ENCODE data around the gene POLR3K. TPM values are rescaled to one million over a fixed set of nuclear protein-coding genes. Genes with fewer than 3 reads are reported as not detected.
A peak's percentile ranks its signal among the peaks of the same experiment; 100 is the strongest.

Gene POLR3K
- total RNA-seq, 1 experiment from 2014 or later: 40.1 TPM

- H3K27me3 Mint-ChIP-seq (ENCODE audit: low read depth): no peaks in the 10 kb centered on the region
- H3K36me3 Mint-ChIP-seq: peaks cover 21% of the 10 kb centered on the region
- ATAC-seq (no peak), DNase-seq (ENCODE audit: low spot score) (no peak)
- no peaks in the 10 kb centered on the region for H3K9me3 Mint-ChIP-seq
- ChIA-PET CTCF (interaction anchor here (0.6 to 8.2 kb wide), 5 partner anchors 10 to 97 kb away, joined by 5 to 63 read pairs (median 10); no protein-coding TSS in a partner anchor), POLR2A (interaction anchor here (1.3 kb wide), 1 partner anchor 14 kb away, joined by 3 read pairs; no protein-coding TSS in a partner anchor)
- H3K4me1 Mint-ChIP-seq: peaks cover 8% of the 10 kb centered on the region; the same call in 1 of the 2 replicates
- H3K27ac Mint-ChIP-seq: no peak overlapping the region; the same call in 1 of the 2 replicates
- no peak overlapping the region for H3K4me3 Mint-ChIP-seq
- TF ChIP-seq JUN (CRISPR knock-in tag; IDR thresholded peaks at IDR 0.05) (no peak), ZNF396 (CRISPR knock-in tag; IDR thresholded peaks at IDR 0.05; ENCODE audit: borderline replicate concordance) (no peak), SMAD4 (CRISPR knock-in tag; IDR thresholded peaks at IDR 0.05) (no peak), SMAD3 (CRISPR knock-in tag; IDR thresholded peaks at IDR 0.05; ENCODE audit: borderline replicate concordance) (no peak), CTCF (IDR thresholded peaks at IDR 0.05) (no peak), JAZF1 (CRISPR knock-in tag; IDR thresholded peaks at IDR 0.05) (no peak)
Measured at GRCh38 chr16:85407-85782, 32.0 kb upstream of the POLR3K start.

GRCh38 chr16:84718-85406, 31.5 kb upstream of the POLR3K start:
- Mint-ChIP-seq H3K36me3 (peaks cover 17% of the 10 kb centered on the region), H3K27ac (peak overlapping the region; percentile 45; the same call in 1 of the 2 replicates), H3K4me1 (peaks cover 8% of the 10 kb centered on the region; the same call in 1 of the 2 replicates), H3K4me3 (no peak overlapping the region), H3K9me3 (no peaks in the 10 kb centered on the region), H3K27me3 (ENCODE audit: low read depth) (no peaks in the 10 kb centered on the region)
- DNase-seq (ENCODE audit: low spot score) (no peak), ATAC-seq (no peak)
- TF ChIP-seq RORB (CRISPR knock-in tag; IDR thresholded peaks at IDR 0.05) (no peak), IRF1 (CRISPR knock-in tag; IDR thresholded peaks at IDR 0.05) (no peak), CDX4 (CRISPR knock-in tag; IDR thresholded peaks at IDR 0.05; ENCODE audit: borderline replicate concordance) (no peak), ATF1 (CRISPR knock-in tag; IDR thresholded peaks at IDR 0.05) (no peak), GRHL2 (CRISPR knock-in tag; IDR thresholded peaks at IDR 0.05; ENCODE audit: insufficient replicate concordance, severe bottlenecking) (no peak), IRF2 (CRISPR knock-in tag; IDR thresholded peaks at IDR 0.05; ENCODE audit: borderline replicate concordance, low read depth) (no peak), E2F1 (CRISPR knock-in tag; IDR thresholded peaks at IDR 0.05) (no peak), NR1H2 (CRISPR knock-in tag; IDR thresholded peaks at IDR 0.05) (no peak)
- POLR2A ChIA-PET: interaction anchor here (0.5 to 1.3 kb wide), 2 partner anchors 14 to 326 kb away, joined by 3 to 7 read pairs; no protein-coding TSS in a partner anchor
- CTCF ChIA-PET: interaction anchor here (0.5 to 8.2 kb wide), 7 partner anchors 9 to 98 kb away, joined by 3 to 63 read pairs (median 5); no protein-coding TSS in a partner anchor

- DNase-seq (ENCODE audit: low spot score): no peak
- no peaks in the 10 kb centered on the region for H3K9me3 Mint-ChIP-seq
- ATAC-seq: peak; percentile 12
- ChIA-PET CTCF (interaction anchor here (0.5 to 8.2 kb wide), 7 partner anchors 9 to 299 kb away, joined by 3 to 63 read pairs (median 4); no protein-coding TSS in a partner anchor), POLR2A (interaction anchor here (0.5 kb wide), 1 partner anchor 327 kb away, joined by 7 read pairs; no protein-coding TSS in a partner anchor)
- no peak overlapping the region for H3K4me3 Mint-ChIP-seq
- no peaks in the 10 kb centered on the region for H3K27me3 Mint-ChIP-seq (ENCODE audit: low read depth)
- peaks cover 12% of the 10 kb centered on the region for H3K4me1 Mint-ChIP-seq
- peaks cover 20% of the 10 kb centered on the region for H3K36me3 Mint-ChIP-seq
- 0 out of 2 replicates have a peak overlapping the region, but pooled peaks have one; percentile 4 for H3K27ac Mint-ChIP-seq
- TF ChIP-seq NFYB (CRISPR knock-in tag; conservative IDR thresholded peaks at IDR 0.05; ENCODE audit: low read depth) (no peak), FOXK1 (CRISPR knock-in tag; IDR thresholded peaks at IDR 0.05) (no peak), CBFB (CRISPR knock-in tag; IDR thresholded peaks at IDR 0.05; ENCODE audit: low read depth) (no peak), ZNF423 (CRISPR knock-in tag; IDR thresholded peaks at IDR 0.05) (no peak), CDX4 (CRISPR knock-in tag; IDR thresholded peaks at IDR 0.05; ENCODE audit: borderline replicate concordance) (no peak), SMAD4 (CRISPR knock-in tag; IDR thresholded peaks at IDR 0.05) (no peak), NFATC4 (CRISPR knock-in tag; IDR thresholded peaks at IDR 0.05) (no peak), ZNF512 (CRISPR knock-in tag; IDR thresholded peaks at IDR 0.05; ENCODE audit: borderline replicate concordance) (no peak)
Measured at GRCh38 chr16:83781-84615, 30.6 kb upstream of the POLR3K start.
